ENCODE results near the gene WDR1. TPM values are rescaled to one million over a fixed set of nuclear protein-coding genes. Genes with fewer than 3 reads are reported as not detected.

WDR1 gene
- total and polyA plus RNA-seq, 3 experiments from 2014 or later, result 377 to 409 (median 409) TPM

DNA sequence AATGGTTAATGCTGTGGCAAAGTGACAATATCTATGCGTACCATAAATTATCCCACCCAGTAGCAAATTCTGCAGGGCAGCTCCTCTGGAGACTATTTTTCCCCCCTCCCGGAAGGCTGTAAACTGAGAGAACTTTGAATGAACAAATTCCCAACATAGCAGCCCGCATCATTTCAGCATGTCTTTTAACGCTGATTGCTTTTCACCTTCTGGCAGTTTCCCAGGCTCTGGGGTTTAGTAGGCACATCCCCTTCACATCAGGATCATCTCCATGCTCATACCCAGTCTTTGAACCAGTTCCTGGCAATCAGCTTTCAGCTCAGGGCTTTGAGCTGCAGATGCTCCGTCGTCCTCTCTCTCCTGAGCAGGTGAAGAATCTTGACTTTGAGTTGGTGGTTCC lies 26.6 kb upstream of the WDR1 start:
- no peak overlapping the region for H3K27ac Mint-ChIP-seq
- H3K9me3 Mint-ChIP-seq, result no peaks in the 10 kb centered on the region
- Histone ChIP-seq H3K4me3 (ENCODE audit: low read length) (no peak overlapping the region), H3K36me3 (ENCODE audit: insufficient read depth, low read length) (no peaks in the 10 kb centered on the region), H3K9me3 (ENCODE audit: low read length) (no peaks in the 10 kb centered on the region), H3K27me3 (ENCODE audit: insufficient read depth, low read length, poor library complexity, severe bottlenecking) (no peaks in the 10 kb centered on the region), H3K4me1 (ENCODE audit: insufficient read depth, low read length) (no peaks in the 10 kb centered on the region), H3K27ac (ENCODE audit: low read depth, low read length) (no peak overlapping the region)
- H3K4me3 Mint-ChIP-seq, result no peak overlapping the region
- no peak for DNase-seq
- H3K36me3 Mint-ChIP-seq, result peaks cover 0 to 1% (median 0%) of the 10 kb centered on the region in 3 donors
- peaks cover 0 to 8% of the 10 kb centered on the region in 2 donors for H3K27me3 Mint-ChIP-seq
- ChIA-PET CTCF (no interaction called here), POLR2A (no interaction called here)
- H3K4me1 Mint-ChIP-seq, result no peaks in the 10 kb centered on the region

DNA sequence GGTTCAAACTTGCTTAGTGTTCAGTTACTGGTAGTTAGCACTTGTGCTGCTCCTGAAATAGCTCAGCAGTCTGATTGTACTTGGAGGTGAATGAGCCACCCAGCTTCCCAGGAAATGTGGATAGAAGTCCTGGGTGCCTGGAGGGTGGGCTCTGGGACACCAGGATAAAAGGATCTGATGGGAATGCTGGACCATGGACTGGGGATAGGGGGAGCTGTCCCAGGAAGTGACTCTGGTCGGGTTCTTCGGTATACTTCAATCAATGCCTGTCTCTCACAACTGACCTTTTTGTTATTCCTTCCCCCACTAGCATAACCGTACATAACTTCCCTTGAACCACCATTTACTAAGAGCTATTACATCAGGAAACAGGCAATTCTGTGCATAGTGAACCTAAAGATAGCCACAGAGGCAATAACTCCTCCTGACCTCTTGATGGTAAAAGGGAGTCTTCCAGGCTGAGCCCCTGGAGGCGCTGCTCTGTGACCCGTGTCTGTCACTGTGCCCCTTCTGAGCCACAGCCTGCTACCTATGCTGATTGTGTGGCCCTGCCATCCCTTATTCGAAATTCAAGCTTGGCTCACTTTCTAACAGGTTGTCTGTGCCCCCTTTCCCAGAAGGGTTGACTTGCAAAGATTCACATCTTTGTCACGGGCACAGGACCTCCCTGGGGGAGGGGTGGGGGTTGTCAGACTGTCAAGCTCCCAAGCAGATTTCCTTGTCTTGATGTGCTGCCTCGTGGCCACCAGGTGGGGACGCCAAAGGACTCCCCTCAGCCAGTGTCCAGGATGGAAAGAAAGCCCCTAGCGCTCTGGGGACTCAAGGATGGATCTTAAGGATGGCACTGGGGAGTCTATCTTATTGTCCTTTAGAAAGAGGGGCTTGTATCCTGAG lies 24.5 kb upstream of the WDR1 start:
- Histone ChIP-seq H3K9me3 (ENCODE audit: low read length) (no peaks in the 10 kb centered on the region), H3K4me3 (ENCODE audit: low read length) (no peak overlapping the region), H3K4me1 (ENCODE audit: insufficient read depth, low read length) (no peaks in the 10 kb centered on the region), H3K27me3 (ENCODE audit: insufficient read depth, low read length, poor library complexity, severe bottlenecking) (no peaks in the 10 kb centered on the region), H3K36me3 (ENCODE audit: insufficient read depth, low read length) (no peaks in the 10 kb centered on the region), H3K27ac (ENCODE audit: low read depth, low read length) (no peak overlapping the region)
- Mint-ChIP-seq H3K27me3 (peaks cover 0 to 8% of the 10 kb centered on the region in 2 donors), H3K4me1 (no peaks in the 10 kb centered on the region), H3K27ac (no peak overlapping the region), H3K9me3 (no peaks in the 10 kb centered on the region), H3K4me3 (no peak overlapping the region), H3K36me3 (peaks cover 0 to 1% (median 0%) of the 10 kb centered on the region in 3 donors)
- POLR2A ChIA-PET, result no interaction called here
- CTCF ChIA-PET, result no interaction called here
- DNase-seq, result no peak

DNA sequence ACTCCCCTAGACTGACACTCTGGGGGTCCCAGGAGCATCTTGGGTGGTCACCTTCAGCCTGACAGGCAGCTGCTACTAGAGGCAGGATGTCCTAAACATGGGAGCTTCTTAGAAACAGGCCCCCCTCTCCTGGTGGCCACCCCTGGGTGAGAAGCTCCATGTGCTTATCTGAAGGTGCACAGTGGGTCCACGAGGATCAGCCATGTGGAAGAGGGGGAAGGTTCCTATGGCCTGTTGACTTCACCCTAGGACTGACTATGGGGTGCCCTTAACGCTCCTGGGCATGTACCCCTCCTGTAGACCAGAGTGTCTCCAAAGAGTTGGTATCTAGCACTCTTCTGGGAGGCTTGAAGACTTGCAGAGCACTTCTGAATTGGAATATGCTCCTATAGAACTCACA lies 22.9 kb upstream of the WDR1 start:
- POLR2A ChIA-PET, result no interaction called here
- Mint-ChIP-seq H3K27ac (no peak overlapping the region), H3K27me3 (peaks cover 2 to 8% of the 10 kb centered on the region in 2 donors), H3K36me3 (peaks cover 0 to 1% (median 0%) of the 10 kb centered on the region in 3 donors), H3K9me3 (no peaks in the 10 kb centered on the region), H3K4me3 (no peak overlapping the region), H3K4me1 (no peaks in the 10 kb centered on the region)
- DNase-seq, result no peak
- H3K36me3 ChIP-seq (ENCODE audit: insufficient read depth, low read length), result no peaks in the 10 kb centered on the region
- no peaks in the 10 kb centered on the region for H3K27me3 ChIP-seq (ENCODE audit: insufficient read depth, low read length, poor library complexity, severe bottlenecking)
- CTCF ChIA-PET, result no interaction called here
- H3K9me3 ChIP-seq (ENCODE audit: low read length), result no peaks in the 10 kb centered on the region
- no peaks in the 10 kb centered on the region for H3K4me1 ChIP-seq (ENCODE audit: insufficient read depth, low read length)
- no peak overlapping the region for H3K4me3 ChIP-seq (ENCODE audit: low read length)
- H3K27ac ChIP-seq (ENCODE audit: low read depth, low read length), result no peak overlapping the region

DNA sequence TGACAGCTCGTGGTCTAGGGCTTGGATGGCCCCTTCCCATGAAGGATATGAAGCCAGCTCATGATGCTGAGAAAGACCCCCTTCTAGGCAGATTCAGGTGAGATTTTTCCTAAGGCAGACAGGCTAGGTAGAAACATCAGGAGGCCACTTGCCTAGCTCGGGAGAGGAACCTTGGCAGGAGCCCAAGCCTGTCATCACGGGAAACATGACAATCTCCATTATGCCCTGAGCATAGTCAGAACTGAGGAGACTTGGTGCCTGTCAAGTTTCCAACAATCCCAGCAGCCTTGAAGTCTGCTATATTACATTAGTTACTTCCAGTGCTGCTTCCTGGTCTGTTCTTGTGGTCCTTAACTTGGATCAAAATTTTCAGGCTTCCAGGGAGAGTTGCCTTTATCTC lies 18.7 kb upstream of the WDR1 start:
- H3K27me3 ChIP-seq (ENCODE audit: insufficient read depth, low read length, poor library complexity, severe bottlenecking), result no peaks in the 10 kb centered on the region
- Mint-ChIP-seq H3K27me3 (peaks cover under 1 to 9% of the 10 kb centered on the region in 2 donors), H3K27ac (no peak overlapping the region), H3K4me1 (no peaks in the 10 kb centered on the region), H3K9me3 (no peaks in the 10 kb centered on the region), H3K4me3 (no peak overlapping the region), H3K36me3 (no peaks in the 10 kb centered on the region)
- no peaks in the 10 kb centered on the region for H3K9me3 ChIP-seq (ENCODE audit: low read length)
- H3K36me3 ChIP-seq (ENCODE audit: insufficient read depth, low read length), result no peaks in the 10 kb centered on the region
- no peak overlapping the region for H3K27ac ChIP-seq (ENCODE audit: low read depth, low read length)
- no peak overlapping the region for H3K4me3 ChIP-seq (ENCODE audit: low read length)
- CTCF ChIA-PET, result no interaction called here
- no peak for DNase-seq
- no peaks in the 10 kb centered on the region for H3K4me1 ChIP-seq (ENCODE audit: insufficient read depth, low read length)
- POLR2A ChIA-PET, result no interaction called here

DNA sequence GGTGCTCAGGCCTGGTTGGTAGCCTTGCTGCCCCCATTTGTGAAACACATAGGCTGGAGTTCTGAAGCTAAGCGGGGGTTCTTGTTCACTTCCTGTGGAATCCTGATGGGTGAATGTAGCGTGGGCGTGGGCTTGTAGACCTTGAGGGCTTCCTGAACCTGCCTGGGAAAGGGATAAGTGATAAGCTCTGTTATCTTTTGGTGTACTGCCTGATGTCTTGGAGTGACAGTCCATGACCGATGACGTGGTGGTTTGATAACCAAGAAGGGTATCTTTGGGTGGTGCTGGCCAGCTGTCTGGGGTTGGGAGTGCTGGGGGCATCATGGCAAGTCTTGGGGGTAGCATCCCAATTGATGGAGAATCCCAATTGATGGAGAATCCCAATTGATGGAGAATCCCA lies 17.5 kb upstream of the WDR1 start:
- peaks cover 0 to 11% of the 10 kb centered on the region in 2 donors for H3K27me3 Mint-ChIP-seq
- H3K36me3 Mint-ChIP-seq, result no peaks in the 10 kb centered on the region
- H3K4me1 Mint-ChIP-seq, result no peaks in the 10 kb centered on the region
- H3K4me3 ChIP-seq (ENCODE audit: low read length), result no peak overlapping the region
- H3K27ac Mint-ChIP-seq, result no peak overlapping the region
- H3K4me3 Mint-ChIP-seq, result no peak overlapping the region
- no peaks in the 10 kb centered on the region for H3K9me3 Mint-ChIP-seq
- H3K9me3 ChIP-seq (ENCODE audit: low read length), result no peaks in the 10 kb centered on the region
- ChIA-PET CTCF (no interaction called here), POLR2A (no interaction called here)
- DNase-seq, result no peak
- no peak overlapping the region for H3K27ac ChIP-seq (ENCODE audit: low read depth, low read length)
- H3K27me3 ChIP-seq (ENCODE audit: insufficient read depth, low read length, poor library complexity, severe bottlenecking), result no peaks in the 10 kb centered on the region
- H3K36me3 ChIP-seq (ENCODE audit: insufficient read depth, low read length), result no peaks in the 10 kb centered on the region
- no peaks in the 10 kb centered on the region for H3K4me1 ChIP-seq (ENCODE audit: insufficient read depth, low read length)

DNA sequence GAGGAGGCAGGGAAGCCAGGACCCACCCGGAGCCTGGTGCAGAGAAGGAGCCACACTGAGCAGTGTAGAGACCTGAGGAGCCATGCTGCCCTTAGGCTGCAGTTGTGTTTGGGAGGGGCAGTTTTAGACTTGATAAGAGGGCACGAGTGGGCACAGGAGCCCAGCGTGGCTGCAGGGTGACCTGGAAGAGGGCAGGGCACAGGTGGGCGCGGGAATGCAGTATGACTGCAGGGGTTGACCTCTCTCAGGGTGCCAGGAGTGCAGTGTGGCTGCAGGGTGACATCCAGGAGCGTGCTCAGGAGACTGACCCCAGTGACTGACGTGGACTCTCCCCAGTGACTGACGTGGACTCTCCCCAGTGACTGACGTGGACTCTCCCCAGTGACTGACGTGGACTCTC lies 14.6 kb upstream of the WDR1 start:
- no peaks in the 10 kb centered on the region for H3K27me3 ChIP-seq (ENCODE audit: insufficient read depth, low read length, poor library complexity, severe bottlenecking)
- Mint-ChIP-seq H3K27me3 (peaks cover 15 to 19% of the 10 kb centered on the region in 2 donors), H3K36me3 (no peaks in the 10 kb centered on the region), H3K4me3 (no peak overlapping the region), H3K9me3 (no peaks in the 10 kb centered on the region), H3K27ac (no peak overlapping the region), H3K4me1 (no peaks in the 10 kb centered on the region)
- POLR2A ChIA-PET, result no interaction called here
- H3K36me3 ChIP-seq (ENCODE audit: insufficient read depth, low read length), result no peaks in the 10 kb centered on the region
- H3K27ac ChIP-seq (ENCODE audit: low read depth, low read length), result no peak overlapping the region
- no peaks in the 10 kb centered on the region for H3K9me3 ChIP-seq (ENCODE audit: low read length)
- CTCF ChIA-PET, result no interaction called here
- no peaks in the 10 kb centered on the region for H3K4me1 ChIP-seq (ENCODE audit: insufficient read depth, low read length)
- DNase-seq, result no peak
- no peak overlapping the region for H3K4me3 ChIP-seq (ENCODE audit: low read length)

DNA sequence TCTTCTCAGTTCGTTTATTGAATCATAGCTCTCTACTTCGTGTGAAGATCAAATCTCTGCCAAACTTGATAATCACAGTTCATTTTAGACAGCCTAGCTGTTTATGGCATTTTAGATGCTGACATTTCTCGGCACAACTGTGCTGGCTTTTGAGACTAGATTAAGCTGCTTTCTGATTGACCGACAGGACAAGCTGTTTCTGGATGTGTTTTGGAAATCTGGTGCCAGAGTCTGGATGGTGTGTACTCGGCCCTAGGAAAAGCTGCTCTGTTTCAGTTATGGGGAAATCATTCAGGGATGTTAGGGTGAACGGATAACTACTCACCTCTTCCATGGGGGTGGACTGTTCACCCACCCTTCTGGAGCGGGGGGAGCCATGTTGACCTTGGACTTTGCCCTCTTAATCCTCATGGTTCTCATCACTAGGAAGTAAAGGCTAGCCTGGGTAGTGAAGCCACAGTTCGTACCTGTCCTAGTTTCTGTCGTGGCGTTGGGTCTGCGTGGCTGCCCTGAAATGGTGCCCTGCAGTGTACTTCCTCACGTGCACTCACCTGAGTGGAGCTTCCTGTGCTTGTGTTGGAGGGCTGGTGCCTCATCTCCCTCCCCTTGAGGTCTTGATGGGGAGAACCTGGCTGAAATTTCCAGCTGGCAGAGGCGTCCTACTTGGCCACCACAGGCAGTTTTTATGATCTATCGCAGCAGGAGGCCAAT lies 13.7 kb upstream of the WDR1 start:
- Histone ChIP-seq H3K4me1 (ENCODE audit: insufficient read depth, low read length) (no peaks in the 10 kb centered on the region), H3K9me3 (ENCODE audit: low read length) (no peaks in the 10 kb centered on the region), H3K27ac (ENCODE audit: low read depth, low read length) (no peak overlapping the region), H3K4me3 (ENCODE audit: low read length) (no peak overlapping the region), H3K36me3 (ENCODE audit: insufficient read depth, low read length) (no peaks in the 10 kb centered on the region), H3K27me3 (ENCODE audit: insufficient read depth, low read length, poor library complexity, severe bottlenecking) (no peaks in the 10 kb centered on the region)
- no peak for DNase-seq
- Mint-ChIP-seq H3K27me3 (peaks cover 13 to 23% of the 10 kb centered on the region in 2 donors), H3K4me3 (no peak overlapping the region), H3K9me3 (no peaks in the 10 kb centered on the region), H3K27ac (no peak overlapping the region), H3K4me1 (no peaks in the 10 kb centered on the region), H3K36me3 (no peaks in the 10 kb centered on the region)
- ChIA-PET CTCF (no interaction called here), POLR2A (no interaction called here)

DNA sequence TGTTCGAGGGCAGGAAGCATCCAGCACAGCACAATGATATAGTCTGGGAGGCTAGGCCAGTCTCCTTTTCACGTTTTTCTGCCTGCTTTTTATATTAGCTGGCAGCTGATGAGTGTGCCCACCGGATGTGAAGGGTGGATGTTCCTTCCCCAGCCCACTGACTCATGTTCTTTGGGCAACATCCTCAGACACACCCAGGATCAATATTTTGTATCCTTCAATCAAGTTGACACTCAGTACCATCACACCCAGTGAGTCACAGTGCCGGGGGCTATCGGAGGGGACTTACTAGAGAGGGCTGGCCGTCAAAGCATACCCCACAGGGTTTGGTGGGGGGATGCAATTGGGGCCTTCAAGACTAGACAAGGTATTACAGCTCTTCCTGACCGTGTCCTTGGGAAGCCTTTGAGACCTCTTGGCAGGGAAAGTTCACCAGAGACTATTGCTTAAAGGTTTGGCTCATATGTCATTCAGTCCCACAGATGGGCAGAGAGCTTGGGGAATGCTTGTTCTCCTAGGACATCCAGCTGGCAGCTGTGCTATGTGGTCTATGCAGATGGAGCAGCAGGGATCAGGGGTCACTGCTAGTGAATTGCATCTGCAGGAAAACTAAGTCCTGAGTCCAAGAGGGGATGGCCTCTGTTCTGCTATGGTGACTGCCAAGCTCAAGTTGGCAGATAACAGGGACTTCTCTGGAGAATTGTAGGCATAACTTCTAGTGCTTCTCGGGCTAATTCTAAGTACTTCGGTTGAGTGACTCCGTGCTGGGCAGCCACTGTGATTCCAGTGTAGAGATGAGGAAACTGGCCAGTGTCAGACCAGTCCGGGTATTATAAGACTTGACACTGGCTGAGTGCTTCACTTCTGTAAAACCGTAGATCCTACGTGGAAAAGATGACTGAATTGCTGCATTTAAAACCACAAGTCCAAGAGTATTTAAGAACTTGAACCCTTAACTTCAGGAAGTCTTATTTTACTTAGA lies 12.9 kb upstream of the WDR1 start:
- no peaks in the 10 kb centered on the region for H3K36me3 Mint-ChIP-seq
- no peak for DNase-seq
- no peaks in the 10 kb centered on the region for H3K9me3 Mint-ChIP-seq
- ChIA-PET CTCF (no interaction called here), POLR2A (no interaction called here)
- Histone ChIP-seq H3K27me3 (ENCODE audit: insufficient read depth, low read length, poor library complexity, severe bottlenecking) (no peaks in the 10 kb centered on the region), H3K9me3 (ENCODE audit: low read length) (no peaks in the 10 kb centered on the region), H3K4me1 (ENCODE audit: insufficient read depth, low read length) (peaks cover 6% of the 10 kb centered on the region), H3K36me3 (ENCODE audit: insufficient read depth, low read length) (no peaks in the 10 kb centered on the region), H3K4me3 (ENCODE audit: low read length) (no peak overlapping the region), H3K27ac (ENCODE audit: low read depth, low read length) (no peak overlapping the region)
- H3K27me3 Mint-ChIP-seq, result peaks cover 13 to 23% of the 10 kb centered on the region in 2 donors
- H3K4me3 Mint-ChIP-seq, result no peak overlapping the region
- no peaks in the 10 kb centered on the region for H3K4me1 Mint-ChIP-seq
- no peak overlapping the region for H3K27ac Mint-ChIP-seq
